Neural cell (in vitro differentiated cells): ENCODE data around the gene FBXL17. TPM values are rescaled to one million over a fixed set of nuclear protein-coding genes. Genes with fewer than 3 reads are reported as not detected.

Experiments used
- H2AFZ ChIP-seq: fragments of 200-600, 300-800 bp; sonication (generic), shearing (Covaris generic); 2 replicates; pipeline ENCODE4 v1.6.0; 2014; ENCODE audit warnings: low read depth, mild to moderate bottlenecking, antibody characterized with exemption, low read length, moderate library complexity
- H3F3A ChIP-seq: fragments of 200-600 bp; shearing (Covaris generic); 2 replicates; pipeline ENCODE4 v1.6.1; 2016; ENCODE audit warnings: mild to moderate bottlenecking, moderate library complexity, mixed read lengths, antibody characterized with exemption, low read length; ENCODE audit not compliant: insufficient read depth, poor library complexity, severe bottlenecking
- H3K27ac ChIP-seq: fragments of 200-600, 300-800 bp; sonication (generic), shearing (Covaris generic); 2 replicates; pipeline ENCODE4 v1.5.1; 2014; ENCODE audit warnings: mild to moderate bottlenecking, low read length, moderate library complexity
- H3K27me3 ChIP-seq: fragments of 300-800, 200-600 bp; sonication (generic), shearing (Covaris generic); 2 replicates; pipeline ENCODE4 v1.6.0; 2014; ENCODE audit warnings: mild to moderate bottlenecking, low read depth, low read length, moderate library complexity; ENCODE audit not compliant: insufficient read depth
- H3K36me3 ChIP-seq: fragments of 300-800, 200-600 bp; sonication (generic), shearing (Covaris generic); 2 replicates; pipeline ENCODE4 v1.5.1; 2014; ENCODE audit warnings: mild to moderate bottlenecking, antibody characterized with exemption, low read length, moderate library complexity; ENCODE audit not compliant: insufficient read depth
- H3K4me2 ChIP-seq: fragments of 300-800, 200-600 bp; sonication (generic), shearing (Covaris generic); 2 replicates; pipeline ENCODE4 v1.6.0; 2014; ENCODE audit warnings: mild to moderate bottlenecking, low read length
- H3K4me3 ChIP-seq: fragments of 300-800, 200-600 bp; sonication (generic), shearing (Covaris generic); 2 replicates; pipeline ENCODE4 v1.5.1; 2014; ENCODE audit warnings: mild to moderate bottlenecking, low read length, moderate library complexity
- H3K79me2 ChIP-seq: fragments of 200-600 bp; shearing (Covaris generic); replicated peaks from 2 replicates; pipeline ENCODE4 v1.6.0; 2014; ENCODE audit warnings: mild to moderate bottlenecking, low read length, moderate library complexity; ENCODE audit not compliant: insufficient read depth
- H3K9ac ChIP-seq: fragments of 300-800, 200-600 bp; sonication (generic), shearing (Covaris generic); 2 replicates; pipeline ENCODE4 v1.6.1; 2016; ENCODE audit warnings: mild to moderate bottlenecking, low read length, mixed read lengths
- H3K9me2 ChIP-seq: fragments of 200-600 bp; shearing (Covaris generic); 2 replicates; pipeline ENCODE4 v1.6.1; 2016; ENCODE audit warnings: mild to moderate bottlenecking, low read length, mixed read lengths; ENCODE audit not compliant: insufficient read depth
- H3K9me3 ChIP-seq: fragments of 200-600, 300-800 bp; sonication (generic), shearing (Covaris generic); 2 replicates; pipeline ENCODE4 v1.6.1; 2016; ENCODE audit warnings: mild to moderate bottlenecking, mixed run types, low read length, moderate library complexity, mixed read lengths
- H4K20me1 ChIP-seq: fragments of 200-600 bp; shearing (Covaris generic); 2 replicates; pipeline ENCODE4 v1.6.1; 2016; ENCODE audit warnings: mild to moderate bottlenecking, mixed run types; ENCODE audit not compliant: insufficient read depth
- CTCF ChIP-seq: fragments of 450-650 bp; IDR thresholded peaks from 2 replicates; pipeline ENCODE4 v1.5.1; 2014; ENCODE audit warnings: antibody characterized with exemption, mild to moderate bottlenecking, moderate library complexity; ENCODE audit not compliant: poor library complexity, severe bottlenecking
- EP300 ChIP-seq: fragments of 450-650 bp; conservative IDR thresholded peaks from 2 replicates; pipeline ENCODE4 v1.6.1; 2014; ENCODE audit warnings: antibody characterized with exemption, mild to moderate bottlenecking, moderate library complexity; ENCODE audit not compliant: poor library complexity, severe bottlenecking
- EZH2 ChIP-seq: fragments of 200-600, 300-800 bp; shearing (Covaris generic), sonication (generic); IDR thresholded peaks from 2 replicates; pipeline ENCODE4 v1.6.1; 2014; ENCODE audit warnings: antibody characterized with exemption, low read length, borderline replicate concordance, mild to moderate bottlenecking; ENCODE audit not compliant: insufficient read depth, poor library complexity, severe bottlenecking
- MXI1 ChIP-seq: fragments of 450-650 bp; conservative IDR thresholded peaks from 2 replicates; pipeline ENCODE4 v1.6.1; 2014; ENCODE audit warnings: antibody characterized with exemption, mild to moderate bottlenecking; ENCODE audit not compliant: poor library complexity, severe bottlenecking
- POLR2AphosphoS5 ChIP-seq: IDR thresholded peaks from 2 replicates; pipeline ENCODE4 v1.6.1; 2012
- RAD21 ChIP-seq: fragments of 450-650 bp; conservative IDR thresholded peaks from 2 replicates; pipeline ENCODE4 v1.6.1; 2014; ENCODE audit warnings: antibody characterized with exemption, mild to moderate bottlenecking, moderate library complexity
- REST ChIP-seq: IDR thresholded peaks from 2 replicates; pipeline ENCODE4 v1.6.1; 2012; ENCODE audit warnings: borderline replicate concordance
- SMC3 ChIP-seq: fragments of 450-650 bp; conservative IDR thresholded peaks from 2 replicates; pipeline ENCODE4 v1.6.1; 2014; ENCODE audit warnings: antibody characterized with exemption, mild to moderate bottlenecking, moderate library complexity; ENCODE audit not compliant: poor library complexity
- TAF1 ChIP-seq: IDR thresholded peaks from 2 replicates; pipeline ENCODE4 v1.6.1; 2012; ENCODE audit warnings: low read depth
- polyA plus RNA-seq: library from polyadenylated mRNA; depleted of rRNA; stranded (reverse); fragments of >200 nt; gene quantifications from 2 replicates; pipeline ENCODE4 v1.2.3, GENCODE V29; 2014

FBXL17 gene
- polyA plus RNA-seq, 1 donor from 2014 or later: 19.6 TPM

DNA sequence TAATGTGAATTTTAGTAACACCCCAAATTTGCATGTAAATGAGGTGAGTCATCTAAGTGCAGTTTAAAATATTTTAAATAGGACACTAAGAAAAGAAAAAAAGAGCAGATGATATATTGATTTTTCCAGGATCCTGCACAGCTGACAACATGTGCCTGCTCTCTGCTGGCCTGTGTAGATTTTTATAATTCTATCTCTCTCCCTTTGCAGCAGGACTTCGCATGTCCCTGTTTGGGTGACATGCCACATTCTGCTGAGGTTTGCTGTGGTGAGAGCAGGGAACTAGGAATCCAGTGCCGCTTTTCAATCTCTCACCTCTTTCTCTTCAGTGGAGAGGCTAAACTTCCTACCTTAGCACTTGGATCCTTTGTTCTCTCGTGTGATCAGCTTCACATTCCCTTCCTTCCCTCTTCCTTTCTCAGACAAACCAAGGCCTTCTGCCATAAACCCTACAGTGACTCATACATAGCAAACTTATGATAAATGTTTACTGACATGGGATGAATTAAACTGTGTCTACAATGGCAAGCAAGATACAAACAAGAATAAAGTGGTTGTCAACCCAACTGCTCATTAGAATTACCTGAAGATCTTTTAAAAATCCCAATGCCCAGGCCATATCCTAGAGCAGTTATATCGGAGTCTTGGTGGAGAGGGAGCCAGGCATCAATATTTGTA, 512.3 kb downstream of the FBXL17 start:
- Histone ChIP-seq H4K20me1 (no peaks in the 10 kb centered on the region), H3K27ac (no peak overlapping the region), H3K9me3 (no peaks in the 10 kb centered on the region), H3K9me2 (no peaks in the 10 kb centered on the region), H3F3A (no peaks in the 10 kb centered on the region), H3K4me2 (no peak overlapping the region), H2AFZ (no peak overlapping the region), H3K79me2 (no peaks in the 10 kb centered on the region), H3K4me3 (no peak overlapping the region), H3K27me3 (no peaks in the 10 kb centered on the region), H3K36me3 (no peaks in the 10 kb centered on the region), H3K9ac (no peak overlapping the region)
- no peak for TF ChIP-seq TAF1

GRCh38 chr5:107868650-107869409, 513.1 kb downstream of the FBXL17 start:
- TF ChIP-seq MXI1 (no peak), REST (no peak), SMC3 (no peak), EP300 (no peak), POLR2AphosphoS5 (no peak), RAD21 (no peak), CTCF (no peak), TAF1 (no peak), EZH2 (no peak)
- H3K27me3 ChIP-seq: no peaks in the 10 kb centered on the region
- H3K9me3 ChIP-seq: no peaks in the 10 kb centered on the region
- no peak overlapping the region for H3K9ac ChIP-seq
- no peaks in the 10 kb centered on the region for H3K36me3 ChIP-seq
- no peak overlapping the region for H2AFZ ChIP-seq
- no peaks in the 10 kb centered on the region for H4K20me1 ChIP-seq
- no peak overlapping the region for H3K4me3 ChIP-seq
- H3K27ac ChIP-seq: no peak overlapping the region
- no peaks in the 10 kb centered on the region for H3F3A ChIP-seq
- no peaks in the 10 kb centered on the region for H3K79me2 ChIP-seq
- H3K4me2 ChIP-seq: no peak overlapping the region
- no peaks in the 10 kb centered on the region for H3K9me2 ChIP-seq
